Measurements from ENCODE around the gene RPL35A. TPM values are rescaled to one million over a fixed set of nuclear protein-coding genes. Genes with fewer than 3 reads are reported as not detected.

RPL35A gene
- total RNA-seq, 1 experiment from 2014 or later, result 1,563 TPM

GRCh38 chr3:197955892-197956477, 6.0 kb downstream of the RPL35A start:
- Histone ChIP-seq H3K4me1 (ENCODE audit: insufficient read depth, low read length) (peaks cover 2% of the 10 kb centered on the region; the same call in 1 of the 2 replicates), H3K56ac (ENCODE audit: insufficient read length, low read depth, low read length) (no peak overlapping the region), H3K79me2 (ENCODE audit: insufficient read depth, low read length) (peaks cover 2% of the 10 kb centered on the region; the same call in 1 of the 2 replicates), H2BK12ac (ENCODE audit: insufficient read length, low read depth, low read length) (no peak overlapping the region), H3K9ac (ENCODE audit: extremely low read depth, insufficient read length, low read length) (no peak overlapping the region), H3K9me3 (ENCODE audit: control insufficient read depth, low read depth, low read length) (no peaks in the 10 kb centered on the region), H3K4me2 (ENCODE audit: insufficient read depth, insufficient read length, low read length) (no peak overlapping the region), H3T11ph (ENCODE audit: low read length) (no peak overlapping the region), H4K20me1 (ENCODE audit: control insufficient read depth, insufficient read depth, insufficient read length) (no peaks in the 10 kb centered on the region), H2AK5ac (ENCODE audit: insufficient read length, low read length) (no peak overlapping the region), H2BK5ac (ENCODE audit: insufficient read length, low read length) (no peak overlapping the region), H3K14ac (ENCODE audit: insufficient read depth, low read length) (no peak overlapping the region), H3K23me2 (ENCODE audit: insufficient read length, low read depth, low read length, poor library complexity, severe bottlenecking) (peaks cover 10% of the 10 kb centered on the region), H2AFZ (ENCODE audit: low read length) (no peak overlapping the region), H3K27me3 (ENCODE audit: insufficient read depth, low read length) (no peaks in the 10 kb centered on the region), H4K5ac (ENCODE audit: insufficient read length, low read depth, low read length) (no peak overlapping the region), H2BK120ac (ENCODE audit: low read depth, low read length, poor library complexity, severe bottlenecking) (no peak overlapping the region), H3K4ac (ENCODE audit: low read depth, low read length) (no peak overlapping the region), H3K23ac (ENCODE audit: insufficient read length, low read depth, low read length) (no peak overlapping the region), H3K18ac (ENCODE audit: insufficient read length, low read depth, low read length) (no peak overlapping the region), H4K91ac (ENCODE audit: insufficient read length, low read depth, low read length) (no peak overlapping the region), H4K8ac (replicated peaks; ENCODE audit: insufficient read length, low read depth, low read length) (no peak overlapping the region), H3K79me1 (ENCODE audit: insufficient read depth, low read depth, low read length, poor library complexity, severe bottlenecking) (peaks cover 7% of the 10 kb centered on the region), H3K27ac (ENCODE audit: insufficient read length, low read depth, low read length) (no peak overlapping the region), H2BK20ac (ENCODE audit: low read depth, low read length, poor library complexity, severe bottlenecking) (no peak overlapping the region), H2BK15ac (ENCODE audit: low read depth, low read length) (no peak overlapping the region)
- Mint-ChIP-seq H3K27ac (peak overlapping the region in 1 of 3 experiments; percentile 65; a peak in 2 of 7 replicates), H3K9me3 (no peaks in the 10 kb centered on the region), H3K36me3 (ENCODE audit: insufficient read depth in 1 of 3, low read depth in 3 of 3) (peaks cover 36 to 59% (median 56%) of the 10 kb centered on the region in 3 experiments), H3K4me3 (no peak overlapping the region), H3K27me3 (ENCODE audit: low read depth) (peaks cover 4% of the 10 kb centered on the region), H3K4me1 (peaks cover 37 to 41% of the 10 kb centered on the region in 2 experiments)
- WGBS (ENCODE audit: extremely low coverage, insufficient read length, low lambda C conversion rate), result no CpG with 5 or more reads among the region's 4 CpGs
- TF ChIP-seq, protein P1, sequence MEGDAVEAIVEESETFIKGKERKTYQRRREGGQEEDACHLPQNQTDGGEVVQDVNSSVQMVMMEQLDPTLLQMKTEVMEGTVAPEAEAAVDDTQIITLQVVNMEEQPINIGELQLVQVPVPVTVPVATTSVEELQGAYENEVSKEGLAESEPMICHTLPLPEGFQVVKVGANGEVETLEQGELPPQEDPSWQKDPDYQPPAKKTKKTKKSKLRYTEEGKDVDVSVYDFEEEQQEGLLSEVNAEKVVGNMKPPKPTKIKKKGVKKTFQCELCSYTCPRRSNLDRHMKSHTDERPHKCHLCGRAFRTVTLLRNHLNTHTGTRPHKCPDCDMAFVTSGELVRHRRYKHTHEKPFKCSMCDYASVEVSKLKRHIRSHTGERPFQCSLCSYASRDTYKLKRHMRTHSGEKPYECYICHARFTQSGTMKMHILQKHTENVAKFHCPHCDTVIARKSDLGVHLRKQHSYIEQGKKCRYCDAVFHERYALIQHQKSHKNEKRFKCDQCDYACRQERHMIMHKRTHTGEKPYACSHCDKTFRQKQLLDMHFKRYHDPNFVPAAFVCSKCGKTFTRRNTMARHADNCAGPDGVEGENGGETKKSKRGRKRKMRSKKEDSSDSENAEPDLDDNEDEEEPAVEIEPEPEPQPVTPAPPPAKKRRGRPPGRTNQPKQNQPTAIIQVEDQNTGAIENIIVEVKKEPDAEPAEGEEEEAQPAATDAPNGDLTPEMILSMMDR (conservative IDR thresholded peaks at IDR 0.05), result no peak
- no peak for DNase-seq
